ENCODE results near the gene CAPN8.

Gene CAPN8

DNA sequence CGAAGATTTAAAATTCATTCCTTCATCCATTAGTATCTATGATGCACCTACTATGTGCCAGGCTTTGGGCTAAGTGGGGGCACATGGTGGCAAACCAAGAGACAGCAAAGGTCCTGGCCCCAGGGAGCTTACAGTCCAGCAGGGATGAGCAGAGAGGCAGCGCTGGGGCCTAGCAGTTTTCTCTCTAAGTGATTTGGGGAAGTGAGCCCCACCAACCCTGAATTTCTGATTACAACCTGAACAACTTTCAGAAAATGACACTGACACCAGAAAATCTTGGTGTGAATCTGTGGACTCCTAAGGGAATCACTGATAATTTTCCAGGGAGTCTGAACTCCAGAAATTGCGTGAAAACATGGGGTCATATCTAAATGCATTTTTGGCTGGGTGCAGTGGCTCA lies 111.5 kb downstream of the CAPN8 start:
- Mint-ChIP-seq H3K4me3 (no peak overlapping the region), H3K4me1 (peaks cover 8% of the 10 kb centered on the region), H3K36me3 (no peaks in the 10 kb centered on the region), H3K9me3 (no peaks in the 10 kb centered on the region), H3K27me3 (no peaks in the 10 kb centered on the region), H3K27ac (no peak overlapping the region)
- ATAC-seq (ENCODE audit: low read depth) (no peak), DNase-seq (ENCODE audit: low spot score in 2 of 2) (no peak)

DNA sequence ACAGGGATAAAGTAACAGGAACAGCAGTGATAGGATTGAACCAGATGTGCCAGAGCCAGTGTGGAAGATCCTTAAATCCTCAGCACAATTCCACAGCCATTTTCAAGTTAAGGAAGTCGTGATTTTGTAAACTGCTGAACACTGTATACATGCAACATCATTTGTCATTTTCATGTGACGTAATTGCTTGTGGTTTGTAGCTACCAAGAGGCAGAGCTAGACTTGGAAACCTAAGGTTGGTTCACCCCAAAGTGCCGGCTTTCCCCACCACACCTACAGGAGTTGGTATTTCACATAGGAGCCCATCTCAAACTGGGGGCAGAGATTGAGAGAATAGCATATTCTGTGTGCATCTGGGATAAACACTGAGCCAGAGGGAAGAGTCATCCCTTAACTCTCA lies 113.9 kb downstream of the CAPN8 start:
- no peak for ATAC-seq (ENCODE audit: low read depth)
- DNase-seq (ENCODE audit: low spot score in 2 of 2) = no peak

DNA sequence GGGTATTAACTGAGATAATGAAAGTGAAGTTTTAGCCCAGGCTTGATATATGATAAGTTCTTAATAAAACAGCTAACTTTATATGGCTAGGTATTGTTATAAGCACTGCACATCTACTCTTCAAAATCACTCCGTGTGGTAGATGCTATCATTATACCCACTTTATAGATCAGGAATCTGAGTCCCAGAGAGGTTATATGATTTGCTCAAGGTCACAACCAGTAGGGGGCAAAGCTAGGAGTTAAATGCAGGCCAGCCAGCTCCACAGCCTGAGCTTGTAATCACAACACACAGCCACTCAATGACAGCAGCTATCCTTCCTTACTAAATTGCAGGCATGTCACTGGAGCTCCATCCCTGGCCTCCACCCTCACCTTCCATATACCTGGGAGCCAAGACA lies 115.8 kb downstream of the CAPN8 start:
- ATAC-seq (ENCODE audit: low read depth) (no peak), DNase-seq (ENCODE audit: low spot score in 2 of 2) (no peak)
- no peak overlapping the region for H3K4me3 Mint-ChIP-seq
- peaks cover 2% of the 10 kb centered on the region for H3K27me3 Mint-ChIP-seq
- peaks cover 8% of the 10 kb centered on the region for H3K4me1 Mint-ChIP-seq
- peaks cover 4% of the 10 kb centered on the region for H3K9me3 Mint-ChIP-seq
- H3K36me3 Mint-ChIP-seq = peaks cover 3% of the 10 kb centered on the region
- H3K27ac Mint-ChIP-seq = no peak overlapping the region

More for the DNA sequence above, 113.9 kb downstream of the CAPN8 start:
- peaks cover 2% of the 10 kb centered on the region for H3K27me3 Mint-ChIP-seq
- H3K27ac Mint-ChIP-seq = no peak overlapping the region
- H3K4me1 Mint-ChIP-seq = peaks cover 8% of the 10 kb centered on the region
- H3K36me3 Mint-ChIP-seq = peaks cover 3% of the 10 kb centered on the region
- peaks cover 4% of the 10 kb centered on the region for H3K9me3 Mint-ChIP-seq
- H3K4me3 Mint-ChIP-seq = no peak overlapping the region

DNA sequence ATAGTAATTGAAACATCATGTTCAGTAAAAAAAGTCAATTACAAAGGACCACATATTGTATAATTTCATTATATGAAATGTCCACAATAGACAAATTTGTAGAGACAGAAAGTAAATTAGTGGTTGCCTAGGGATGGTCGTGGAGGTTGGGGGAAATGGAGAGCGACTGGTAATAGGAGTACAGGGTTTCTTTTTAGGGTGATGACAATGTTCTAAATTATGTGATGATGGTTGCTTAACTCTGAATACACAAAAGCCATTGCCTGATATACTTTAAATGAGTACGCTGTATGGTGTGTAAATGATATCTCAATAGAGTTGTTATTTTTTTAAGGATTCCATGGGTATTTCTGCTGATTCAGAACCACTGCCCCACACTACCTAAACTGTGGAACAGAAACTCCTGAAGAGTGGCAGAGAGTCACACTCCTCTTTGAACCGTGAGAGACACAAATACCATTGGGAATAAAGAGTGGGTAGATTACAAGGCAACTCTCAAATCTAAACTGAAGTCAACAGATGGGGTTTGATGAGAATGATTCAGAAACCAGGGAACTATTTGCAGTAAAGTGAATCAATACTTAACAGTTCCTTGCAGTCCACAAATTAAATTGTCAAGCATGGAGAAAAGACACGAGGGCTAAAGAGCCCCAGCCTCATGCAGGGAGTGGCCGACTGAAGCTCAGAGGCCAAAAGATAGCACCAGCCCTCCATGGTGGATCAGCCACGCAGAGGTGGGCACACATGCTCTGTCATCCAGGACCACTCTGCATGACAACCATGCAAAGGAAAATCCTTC lies 118.0 kb downstream of the CAPN8 start:
- Mint-ChIP-seq H3K27ac (no peak overlapping the region), H3K4me1 (peaks cover 8% of the 10 kb centered on the region), H3K9me3 (peaks cover 4% of the 10 kb centered on the region), H3K27me3 (peaks cover 2% of the 10 kb centered on the region), H3K4me3 (no peak overlapping the region), H3K36me3 (peaks cover 3% of the 10 kb centered on the region)
- no peak for DNase-seq (ENCODE audit: low spot score in 2 of 2)
- ATAC-seq (ENCODE audit: low read depth) = no peak

DNA sequence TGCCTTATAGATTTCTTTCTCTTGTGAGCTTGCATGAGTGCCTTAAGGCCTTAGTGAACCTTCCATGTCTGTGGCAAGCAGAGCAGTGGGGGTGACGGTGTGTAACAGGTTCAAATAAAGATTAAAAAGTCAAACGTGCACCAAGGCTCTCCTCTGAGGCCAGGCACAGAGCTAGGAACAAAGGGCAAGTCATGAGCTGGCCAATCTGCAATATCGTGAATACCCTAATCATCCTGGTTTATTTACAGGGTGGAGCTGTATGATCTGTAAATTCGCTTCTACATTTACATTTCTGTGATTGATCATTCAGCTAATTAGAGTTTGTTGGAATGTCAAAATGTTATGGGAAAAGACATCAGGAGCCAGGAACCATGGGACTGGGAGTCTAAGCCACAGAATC lies 120.2 kb downstream of the CAPN8 start:
- H3K9me3 Mint-ChIP-seq = peaks cover 4% of the 10 kb centered on the region
- H3K4me1 Mint-ChIP-seq = peaks cover 3% of the 10 kb centered on the region
- H3K27me3 Mint-ChIP-seq = peaks cover 7% of the 10 kb centered on the region
- DNase-seq (ENCODE audit: low spot score in 2 of 2) = no peak
- no peak overlapping the region for H3K27ac Mint-ChIP-seq
- no peak for ATAC-seq (ENCODE audit: low read depth)
- no peak overlapping the region for H3K4me3 Mint-ChIP-seq
- H3K36me3 Mint-ChIP-seq = peaks cover 3% of the 10 kb centered on the region

DNA sequence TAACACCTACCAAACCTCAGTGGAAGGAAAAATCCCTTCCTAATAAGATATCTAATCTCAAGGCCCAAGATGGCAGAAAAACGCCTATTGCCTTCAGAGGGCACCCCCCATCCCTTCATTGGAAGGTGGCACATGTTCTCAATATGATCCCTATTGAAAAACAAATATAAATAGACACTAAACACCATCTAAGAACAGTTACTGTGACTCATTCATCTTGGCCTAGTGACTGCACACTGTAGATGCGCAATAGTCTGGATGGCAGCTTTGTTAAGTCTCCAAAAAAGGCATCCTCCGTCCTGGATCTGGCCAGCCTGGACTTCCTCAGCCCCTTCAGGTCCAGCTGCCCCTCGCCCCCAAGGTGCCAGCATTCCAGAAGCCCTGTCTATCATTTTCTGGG lies 121.9 kb downstream of the CAPN8 start:
- no peak overlapping the region for H3K4me3 Mint-ChIP-seq
- ATAC-seq (ENCODE audit: low read depth) = no peak
- peaks cover 10% of the 10 kb centered on the region for H3K27me3 Mint-ChIP-seq
- peaks cover 1% of the 10 kb centered on the region for H3K36me3 Mint-ChIP-seq
- no peaks in the 10 kb centered on the region for H3K4me1 Mint-ChIP-seq
- H3K9me3 Mint-ChIP-seq = peaks cover 3% of the 10 kb centered on the region
- no peak for DNase-seq (ENCODE audit: low spot score in 2 of 2)
- no peak overlapping the region for H3K27ac Mint-ChIP-seq

DNA sequence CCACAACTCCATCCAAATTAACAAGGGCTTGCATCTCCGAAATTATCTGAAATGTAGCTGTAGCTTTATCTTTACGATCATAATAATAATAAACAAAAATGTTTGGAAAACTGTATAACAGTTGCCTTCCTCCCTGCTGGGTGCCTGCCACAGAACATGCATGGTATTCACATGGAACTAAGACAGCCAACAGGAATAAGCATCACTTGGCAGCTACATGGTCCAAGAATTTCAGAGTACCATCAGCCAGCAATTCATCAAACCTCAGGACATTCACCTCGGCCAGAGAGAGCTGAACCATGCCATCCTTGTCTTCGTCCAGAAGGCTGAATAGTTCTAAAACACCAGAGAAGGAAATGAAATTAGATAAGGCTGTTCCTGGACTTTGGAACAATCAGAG lies 122.7 kb downstream of the CAPN8 start:
- H3K36me3 Mint-ChIP-seq = no peaks in the 10 kb centered on the region
- H3K9me3 Mint-ChIP-seq = no peaks in the 10 kb centered on the region
- no peak for ATAC-seq (ENCODE audit: low read depth)
- H3K27ac Mint-ChIP-seq = no peak overlapping the region
- no peaks in the 10 kb centered on the region for H3K4me1 Mint-ChIP-seq
- no peak for DNase-seq (ENCODE audit: low spot score in 2 of 2)
- peaks cover 11% of the 10 kb centered on the region for H3K27me3 Mint-ChIP-seq
- H3K4me3 Mint-ChIP-seq = no peak overlapping the region

DNA sequence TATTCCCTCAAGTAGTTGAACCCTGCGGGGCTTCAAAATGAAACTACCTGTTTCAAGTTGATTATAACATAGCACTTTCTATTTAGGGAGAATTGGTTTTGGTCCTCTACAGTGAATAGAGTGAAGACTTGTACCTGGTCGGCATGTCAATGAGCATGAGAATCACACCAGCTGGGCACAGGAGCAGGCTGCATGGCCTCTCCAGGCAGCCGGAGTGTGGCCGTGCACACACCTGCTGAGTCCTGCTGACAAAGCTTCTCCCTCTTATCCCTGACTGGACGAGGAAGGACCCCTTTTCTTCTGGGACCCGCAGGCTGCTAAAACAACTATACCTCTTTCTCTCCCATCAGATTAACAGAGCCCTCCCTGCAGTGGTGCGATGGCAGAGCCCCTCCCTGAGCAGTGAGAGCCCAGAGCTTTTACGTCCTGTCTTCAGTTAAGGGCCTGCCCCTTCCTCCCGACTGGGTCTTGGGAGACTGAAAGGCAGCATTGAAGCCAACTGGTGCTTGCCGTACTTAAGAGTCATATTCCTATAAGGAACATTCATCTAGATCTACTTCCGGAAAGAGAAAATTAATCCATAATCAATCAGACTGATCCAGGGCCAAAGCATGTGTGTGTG lies 124.9 kb downstream of the CAPN8 start:
- peaks cover 12% of the 10 kb centered on the region for H3K27me3 Mint-ChIP-seq
- H3K36me3 Mint-ChIP-seq = no peaks in the 10 kb centered on the region
- no peak overlapping the region for H3K27ac Mint-ChIP-seq
- DNase-seq (ENCODE audit: low spot score in 2 of 2) (no peak), ATAC-seq (ENCODE audit: low read depth) (no peak)
- H3K4me3 Mint-ChIP-seq = no peak overlapping the region
- H3K4me1 Mint-ChIP-seq = no peaks in the 10 kb centered on the region
- no peaks in the 10 kb centered on the region for H3K9me3 Mint-ChIP-seq

DNA sequence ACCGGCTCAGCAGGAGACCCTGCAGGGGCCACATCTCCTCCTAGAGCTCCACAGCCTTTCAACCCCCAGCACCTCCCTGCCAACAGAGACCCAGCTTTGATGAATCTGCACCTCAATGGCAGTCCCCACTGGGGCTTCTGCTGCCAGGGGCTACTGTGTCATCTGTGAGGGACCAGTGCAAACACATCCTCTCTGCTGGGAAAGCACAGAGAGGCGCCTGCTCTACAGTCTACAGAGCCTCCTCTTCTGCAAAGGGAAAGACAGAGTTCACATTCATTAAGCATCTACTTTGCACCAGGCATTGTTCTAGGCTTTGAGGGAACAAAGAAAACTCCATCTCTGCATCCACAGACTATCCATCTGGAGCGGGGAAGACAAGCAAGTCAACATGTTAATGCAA lies 125.8 kb downstream of the CAPN8 start:
- Mint-ChIP-seq H3K9me3 (no peaks in the 10 kb centered on the region), H3K27ac (no peak overlapping the region), H3K4me3 (no peak overlapping the region), H3K36me3 (no peaks in the 10 kb centered on the region), H3K4me1 (no peaks in the 10 kb centered on the region), H3K27me3 (peaks cover 14% of the 10 kb centered on the region)
- no peak for ATAC-seq (ENCODE audit: low read depth)
- no peak for DNase-seq (ENCODE audit: low spot score in 2 of 2)

DNA sequence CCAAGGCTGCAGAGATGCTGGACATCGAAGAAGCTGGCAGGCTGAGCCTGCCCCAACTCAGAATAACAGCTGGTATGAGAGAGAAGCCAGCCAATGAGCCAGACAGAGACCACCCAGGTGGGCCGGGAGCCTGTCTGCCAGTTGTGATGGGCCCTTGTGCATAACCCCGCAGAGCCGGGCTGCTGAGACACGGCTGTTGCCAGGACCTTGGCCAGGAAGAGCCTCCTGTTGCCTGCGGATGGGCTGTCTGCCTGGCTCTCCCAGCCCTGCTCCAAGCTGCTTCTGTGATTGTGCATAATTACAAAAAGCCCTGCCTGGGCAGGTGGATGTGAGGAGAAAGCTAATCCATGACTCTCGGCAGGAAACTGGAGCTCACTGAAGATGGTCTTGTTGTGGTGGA lies 126.5 kb downstream of the CAPN8 start:
- H3K27ac Mint-ChIP-seq = no peak overlapping the region
- H3K4me3 Mint-ChIP-seq = no peak overlapping the region
- ATAC-seq (ENCODE audit: low read depth) (no peak), DNase-seq (ENCODE audit: low spot score in 2 of 2) (no peak)
- peaks cover 14% of the 10 kb centered on the region for H3K27me3 Mint-ChIP-seq
- H3K9me3 Mint-ChIP-seq = no peaks in the 10 kb centered on the region
- H3K4me1 Mint-ChIP-seq = no peaks in the 10 kb centered on the region
- H3K36me3 Mint-ChIP-seq = no peaks in the 10 kb centered on the region

DNA sequence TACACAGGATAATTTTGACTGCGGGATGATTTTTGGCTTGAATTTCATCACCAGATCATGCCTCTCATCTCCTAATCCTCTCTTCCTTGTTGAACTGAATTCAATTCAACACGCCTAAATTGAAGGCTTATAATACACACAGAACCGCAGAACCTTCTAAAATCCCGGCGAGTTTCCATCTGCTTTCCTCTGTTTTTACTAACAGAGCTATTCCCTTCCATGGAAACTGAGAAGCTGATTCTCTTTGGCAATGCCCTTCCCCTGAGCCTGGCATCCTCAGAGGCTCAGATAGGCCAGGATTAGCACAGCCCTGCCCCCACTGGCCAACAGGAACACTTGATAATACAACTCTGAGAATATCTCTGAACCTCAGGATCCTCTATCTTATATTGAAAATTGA lies 130.2 kb downstream of the CAPN8 start:
- H3K27ac Mint-ChIP-seq = no peak overlapping the region
- peaks cover 15% of the 10 kb centered on the region for H3K27me3 Mint-ChIP-seq
- no peak for ATAC-seq (ENCODE audit: low read depth)

DNA sequence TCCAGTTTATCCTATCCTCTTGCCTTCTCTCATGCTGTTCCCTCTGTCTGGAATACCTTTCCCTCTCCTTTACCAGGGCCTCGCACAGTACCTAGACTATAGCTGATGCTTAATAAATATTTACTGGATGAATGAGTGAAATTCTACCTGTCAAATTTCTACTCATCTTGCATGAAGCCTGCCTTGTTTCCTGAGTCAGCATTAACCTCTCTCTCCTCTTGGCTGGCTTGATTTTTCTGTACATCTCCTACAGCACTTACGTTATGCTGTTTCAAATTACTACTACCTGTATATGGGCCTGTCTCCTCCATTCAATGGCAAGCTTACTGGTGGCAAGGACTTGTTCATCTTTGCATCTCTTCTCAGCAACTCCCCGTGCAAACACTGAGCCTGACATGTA lies 130.8 kb downstream of the CAPN8 start:
- no peak overlapping the region for H3K27ac Mint-ChIP-seq
- DNase-seq (ENCODE audit: low spot score in 2 of 2) (no peak), ATAC-seq (ENCODE audit: low read depth) (no peak)
- H3K27me3 Mint-ChIP-seq = peaks cover 13% of the 10 kb centered on the region
- peaks cover 1% of the 10 kb centered on the region for H3K9me3 Mint-ChIP-seq
- H3K36me3 Mint-ChIP-seq = no peaks in the 10 kb centered on the region
- no peak overlapping the region for H3K4me3 Mint-ChIP-seq
- no peaks in the 10 kb centered on the region for H3K4me1 Mint-ChIP-seq

More for the DNA sequence above, 130.2 kb downstream of the CAPN8 start:
- Mint-ChIP-seq H3K9me3 (peaks cover 1% of the 10 kb centered on the region), H3K4me3 (no peak overlapping the region), H3K4me1 (no peaks in the 10 kb centered on the region), H3K36me3 (no peaks in the 10 kb centered on the region)
- no peak for DNase-seq (ENCODE audit: low spot score in 2 of 2)

DNA sequence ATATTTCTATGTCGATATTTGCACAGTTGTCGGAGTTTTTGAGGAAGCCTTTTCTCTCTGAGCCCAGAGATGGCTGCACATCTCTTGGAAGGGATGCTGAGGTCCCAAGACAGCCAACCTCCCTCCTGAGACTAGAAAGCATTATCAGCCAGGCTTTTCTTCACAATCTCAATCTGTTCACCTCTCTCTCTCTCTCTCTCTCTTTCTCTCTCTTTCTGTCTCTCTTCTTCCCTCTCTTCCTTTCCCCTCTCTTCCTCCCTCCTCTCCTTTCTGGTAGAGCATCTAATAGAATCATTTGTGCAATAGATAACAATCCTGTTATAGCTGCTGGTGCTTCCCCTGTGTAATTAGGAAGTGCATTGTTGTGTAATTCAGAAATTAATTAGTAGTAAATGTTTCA lies 131.8 kb downstream of the CAPN8 start:
- H3K36me3 Mint-ChIP-seq = no peaks in the 10 kb centered on the region
- no peak for DNase-seq (ENCODE audit: low spot score in 2 of 2)
- no peak overlapping the region for H3K4me3 Mint-ChIP-seq
- H3K27ac Mint-ChIP-seq = no peak overlapping the region
- H3K4me1 Mint-ChIP-seq = no peaks in the 10 kb centered on the region
- H3K27me3 Mint-ChIP-seq = peaks cover 17% of the 10 kb centered on the region
- no peak for ATAC-seq (ENCODE audit: low read depth)
- H3K9me3 Mint-ChIP-seq = peaks cover 3% of the 10 kb centered on the region

DNA sequence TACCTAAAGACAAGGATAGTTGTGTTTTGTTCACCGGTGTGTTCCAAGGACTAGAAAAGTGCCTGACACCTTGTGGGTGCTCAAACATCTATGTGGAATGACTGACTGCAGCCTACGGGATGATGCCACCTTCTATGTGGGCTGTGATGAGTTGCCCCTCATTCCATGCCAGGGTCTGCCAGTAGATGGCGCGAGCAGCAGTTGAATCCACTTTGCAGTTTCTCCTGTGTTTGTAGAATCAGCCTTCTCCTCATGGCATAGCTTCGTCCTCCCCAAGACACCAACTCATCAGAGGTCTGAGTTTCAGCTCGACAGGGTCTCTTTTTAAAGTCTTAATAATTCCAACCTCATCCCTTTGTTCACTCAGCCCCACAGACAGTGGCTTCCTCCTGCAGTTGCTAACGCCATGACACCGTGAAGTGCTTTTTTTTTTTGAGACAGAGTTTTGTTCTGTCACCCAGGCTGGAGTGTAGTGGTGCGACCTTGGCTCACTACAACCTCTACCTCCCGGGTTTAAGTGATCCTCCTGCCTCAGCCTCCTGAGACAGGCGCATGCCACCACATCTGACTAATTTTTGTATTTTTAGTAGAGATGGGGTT lies 133.7 kb downstream of the CAPN8 start:
- H3K36me3 Mint-ChIP-seq = no peaks in the 10 kb centered on the region
- no peaks in the 10 kb centered on the region for H3K4me1 Mint-ChIP-seq
- DNase-seq (ENCODE audit: low spot score in 2 of 2) = no peak
- H3K9me3 Mint-ChIP-seq = peaks cover 8% of the 10 kb centered on the region
- no peak overlapping the region for H3K27ac Mint-ChIP-seq
- peaks cover 14% of the 10 kb centered on the region for H3K27me3 Mint-ChIP-seq
- H3K4me3 Mint-ChIP-seq = no peak overlapping the region
- ATAC-seq (ENCODE audit: low read depth) = no peak
